GM19452 (cell line): ENCODE measurements around the gene RAX2.

Experiments used
- ATAC-seq: cut with Tn5 transposase; IDR thresholded peaks from one replicate; pipeline ENCODE4 v1.9.1; 2021; ENCODE audit not compliant: unreplicated experiment

The RAX2 gene

GRCh38 chr19:3733549-3734309 is 38.3 kb downstream of the RAX2 start:
- ATAC-seq = no peak

DNA sequence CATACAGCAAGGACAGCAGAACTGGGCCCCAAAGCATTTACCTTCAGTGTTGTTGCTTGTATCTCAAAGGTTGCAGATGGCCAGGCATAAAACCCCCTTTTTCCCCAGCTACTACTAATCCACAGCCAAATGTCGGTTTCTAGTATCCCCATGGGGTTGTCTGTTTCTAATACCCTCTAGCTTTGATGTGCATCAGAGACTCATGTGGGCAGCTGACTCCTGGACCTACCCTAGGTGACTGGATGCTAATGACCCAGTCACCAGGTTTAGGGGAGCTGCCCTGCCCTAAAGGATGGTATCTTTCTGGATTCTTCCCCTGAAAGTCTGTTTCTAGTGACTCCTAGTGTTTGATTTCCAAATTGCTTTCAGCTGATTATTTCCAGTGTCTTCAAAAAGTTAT is 39.9 kb downstream of the RAX2 start:
- ATAC-seq = no peak

- no peak for ATAC-seq
These were observed 41.5 kb downstream of the RAX2 start for GRCh38 chr19:3730457-3730958.

GRCh38 chr19:3725640-3726310 is 46.3 kb downstream of the RAX2 start:
- no peak for ATAC-seq

DNA sequence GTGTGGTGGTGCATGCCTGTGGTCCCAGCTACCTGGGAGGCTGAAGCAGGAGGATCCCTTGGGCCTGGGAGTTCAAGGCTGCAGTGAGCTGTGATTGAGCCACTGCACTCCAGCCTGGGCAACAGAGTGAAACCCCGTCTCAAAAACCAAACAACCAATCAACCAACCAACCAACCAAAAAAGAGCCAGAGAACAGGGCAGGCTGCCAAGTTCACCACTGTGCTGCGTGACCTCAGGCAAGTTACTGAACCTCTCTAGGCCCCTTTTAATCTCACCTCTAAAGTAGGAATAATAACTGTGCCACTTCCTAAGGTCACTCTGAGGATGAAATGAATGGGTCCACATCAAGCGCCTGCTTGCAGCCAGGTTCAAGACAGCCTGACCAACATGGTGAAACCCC is 46.9 kb downstream of the RAX2 start:
- ATAC-seq = no peak

DNA sequence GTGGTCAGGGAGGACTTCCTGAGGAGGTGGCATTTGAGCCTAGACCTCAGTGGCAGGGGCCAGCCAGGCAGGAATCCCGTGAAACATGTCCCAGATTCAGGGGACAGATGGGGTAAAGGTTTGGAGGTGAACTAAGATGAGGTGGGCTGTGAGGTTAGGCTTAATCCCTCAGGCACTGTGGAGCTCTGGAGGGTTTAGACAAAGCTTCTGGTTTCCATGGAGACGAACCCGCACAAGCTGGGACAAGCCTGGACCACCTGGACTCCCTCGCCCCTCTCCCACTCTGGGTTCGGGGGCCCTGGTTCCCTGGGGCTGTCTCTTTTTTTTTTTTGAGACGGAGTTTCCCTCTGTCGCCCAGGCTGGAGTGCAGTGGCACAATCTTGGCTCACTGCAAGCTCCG is 48.1 kb downstream of the RAX2 start:
- ATAC-seq = no peak

- ATAC-seq = no peak
These were observed 48.9 kb downstream of the RAX2 start for GRCh38 chr19:3723110-3723488.

GRCh38 chr19:3722443-3723109 is 49.5 kb downstream of the RAX2 start:
- ATAC-seq = no peak

DNA sequence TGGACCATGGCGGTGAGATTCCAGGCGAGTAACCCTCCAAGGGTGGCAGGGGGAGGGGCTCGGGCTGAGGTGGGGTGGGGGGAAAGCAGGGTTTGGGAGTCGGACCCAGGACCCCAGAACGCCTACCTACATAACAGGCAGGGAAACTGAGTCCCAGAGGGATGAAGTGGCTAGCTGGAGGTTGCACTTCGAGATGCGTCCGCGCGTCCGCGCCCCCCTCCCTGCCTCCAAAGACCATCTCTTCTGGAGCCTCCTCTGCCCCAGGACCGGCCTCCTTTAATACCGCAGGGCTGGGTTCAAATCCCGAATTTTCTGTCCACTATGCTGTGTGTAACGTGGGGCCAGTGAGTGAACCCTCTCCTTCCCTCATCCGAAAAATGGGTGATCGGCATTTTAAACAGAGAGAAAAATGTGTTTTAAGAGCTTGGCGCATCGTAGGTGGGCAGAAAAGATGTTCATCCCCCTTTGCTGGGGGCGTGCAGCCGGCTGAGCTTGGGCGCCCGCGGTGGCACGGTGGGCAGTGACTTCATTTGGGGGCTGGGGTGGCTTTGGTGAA is 50.1 kb downstream of the RAX2 start:
- no peak for ATAC-seq

DNA sequence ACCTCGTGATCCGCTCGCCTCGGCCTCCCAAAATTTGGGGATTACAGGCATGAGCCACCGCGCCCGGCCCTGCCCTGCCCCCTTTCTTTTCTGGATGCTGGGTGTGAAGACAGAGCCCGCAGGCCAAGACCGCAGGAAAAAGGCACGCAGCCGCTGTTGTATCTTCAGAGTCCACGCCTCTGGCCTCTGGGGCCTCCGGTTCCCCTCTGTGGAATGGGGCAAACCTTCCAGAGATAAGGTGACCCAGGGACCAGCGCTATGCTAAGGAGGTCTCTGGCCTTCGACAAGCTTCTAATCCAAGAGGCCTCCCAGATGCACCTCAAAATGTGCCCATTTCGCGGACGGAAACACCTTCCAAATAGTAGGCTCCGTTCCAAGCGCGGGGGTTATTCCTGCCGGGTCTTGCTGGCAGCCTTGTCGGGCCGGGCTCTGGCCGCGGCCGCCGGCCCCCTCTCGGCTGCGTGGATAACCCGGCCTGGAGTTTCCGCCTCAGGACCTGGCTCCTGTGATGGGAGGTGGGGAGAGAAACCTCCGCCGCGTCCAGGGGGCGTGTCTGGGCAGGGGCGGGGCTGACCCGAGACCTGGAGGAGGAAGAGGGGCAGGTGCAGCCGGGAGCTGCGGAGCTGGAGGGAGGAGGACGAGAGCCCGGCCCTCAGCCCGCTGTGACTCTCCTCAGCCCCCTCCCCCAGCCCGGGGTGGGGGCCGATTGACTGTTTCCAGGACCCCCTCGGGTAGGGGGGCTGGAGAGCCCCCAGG is 50.7 kb downstream of the RAX2 start:
- ATAC-seq = no peak

DNA sequence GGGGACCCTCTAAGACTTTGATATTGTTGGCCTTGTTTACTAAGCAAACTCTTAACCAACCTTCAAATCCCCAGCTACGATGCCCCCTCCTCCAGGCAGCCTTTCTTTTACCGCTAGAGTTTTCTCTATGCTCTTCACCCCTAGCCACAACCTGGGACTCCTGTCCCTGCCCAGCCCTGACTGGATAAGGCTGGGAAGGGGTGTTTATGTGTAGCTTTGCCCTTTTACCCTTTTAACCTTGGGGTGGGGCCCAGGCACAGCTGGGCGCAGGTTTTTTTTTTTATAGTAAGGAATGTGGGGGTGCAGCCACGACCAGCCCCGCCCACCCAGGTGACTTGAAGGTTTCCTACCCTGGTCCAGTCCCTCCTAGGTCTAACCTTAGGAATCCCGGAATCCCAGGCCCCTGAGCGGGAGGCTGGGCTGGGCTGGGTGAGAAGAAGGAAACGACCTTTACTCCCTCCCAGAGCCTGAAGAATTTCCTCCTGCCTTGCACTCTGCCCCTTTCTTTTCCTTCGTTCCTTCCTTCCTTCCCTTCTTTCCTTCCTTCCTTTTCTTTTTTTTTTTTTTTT is 51.6 kb downstream of the RAX2 start:
- no peak for ATAC-seq

DNA sequence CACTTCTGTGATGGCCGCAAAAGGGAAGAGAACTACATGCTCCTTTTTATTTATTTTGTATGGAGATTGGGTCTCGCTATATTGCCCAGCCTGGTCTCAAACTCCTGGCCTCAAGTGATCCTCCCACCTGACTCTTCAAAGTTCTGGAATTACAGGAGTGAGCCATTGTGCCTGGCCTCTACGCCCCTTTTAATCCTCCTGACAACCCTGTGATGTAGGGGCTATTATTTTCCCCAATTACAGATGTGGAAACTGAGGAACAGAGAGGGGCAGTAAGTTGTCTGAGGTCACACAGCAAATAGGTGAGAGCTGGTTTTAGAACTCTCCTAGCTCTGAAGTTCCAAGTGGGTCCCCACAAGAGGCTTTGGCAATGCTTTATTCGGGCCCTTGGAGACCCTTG is 52.2 kb downstream of the RAX2 start:
- ATAC-seq = no peak
